OCI-LY3 (cell line): ENCODE data around the gene YWHAG.

ENCODE experiments used
- EZH2phosphoT487 ChIP-seq: fragments of 200-600 bp; shearing (Covaris generic); IDR thresholded peaks from 2 replicates; pipeline ENCODE4 v1.6.1; 2018; ENCODE audit warnings: antibody characterized with exemption, mixed run types, low read depth
- TF ChIP-seq, protein P1 (sequence below): fragments of 200-600, 300-600 bp; sonication (generic); IDR thresholded peaks from 2 replicates; pipeline ENCODE4 v1.5.1; 2014; ENCODE audit warnings: antibody characterized with exemption, low read length, low read depth

DNA sequence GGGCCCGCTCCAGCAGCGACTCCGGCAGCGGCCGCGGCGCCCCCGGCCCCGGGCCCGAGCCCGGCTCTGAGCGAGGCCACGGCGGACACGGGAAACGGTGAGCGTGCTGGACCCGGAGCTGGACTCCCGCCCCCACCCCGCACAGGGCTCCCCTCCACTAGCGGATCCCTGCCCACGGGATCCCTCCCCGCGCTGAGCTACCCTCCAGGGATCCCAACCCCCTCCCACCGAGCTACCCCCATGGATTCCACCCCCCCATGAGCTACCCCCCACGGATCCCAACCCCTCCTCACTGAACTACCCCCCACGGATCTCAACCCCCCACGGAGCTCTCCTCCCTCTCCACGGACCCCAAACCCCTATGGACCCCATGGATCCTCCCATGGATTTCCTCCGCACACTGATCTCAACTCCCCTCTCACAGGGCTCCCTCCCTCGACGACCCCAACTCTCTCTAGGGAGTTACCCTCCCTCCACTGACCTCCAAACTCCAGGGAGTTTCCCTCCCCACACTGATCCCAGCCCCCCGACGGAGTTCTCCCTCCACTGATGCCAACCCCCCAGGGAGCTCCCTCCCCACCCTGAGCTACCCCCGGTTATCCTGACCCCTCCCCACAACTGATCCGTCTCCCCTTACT, 77.0 kb downstream of the YWHAG start:
- TF ChIP-seq, protein P1, sequence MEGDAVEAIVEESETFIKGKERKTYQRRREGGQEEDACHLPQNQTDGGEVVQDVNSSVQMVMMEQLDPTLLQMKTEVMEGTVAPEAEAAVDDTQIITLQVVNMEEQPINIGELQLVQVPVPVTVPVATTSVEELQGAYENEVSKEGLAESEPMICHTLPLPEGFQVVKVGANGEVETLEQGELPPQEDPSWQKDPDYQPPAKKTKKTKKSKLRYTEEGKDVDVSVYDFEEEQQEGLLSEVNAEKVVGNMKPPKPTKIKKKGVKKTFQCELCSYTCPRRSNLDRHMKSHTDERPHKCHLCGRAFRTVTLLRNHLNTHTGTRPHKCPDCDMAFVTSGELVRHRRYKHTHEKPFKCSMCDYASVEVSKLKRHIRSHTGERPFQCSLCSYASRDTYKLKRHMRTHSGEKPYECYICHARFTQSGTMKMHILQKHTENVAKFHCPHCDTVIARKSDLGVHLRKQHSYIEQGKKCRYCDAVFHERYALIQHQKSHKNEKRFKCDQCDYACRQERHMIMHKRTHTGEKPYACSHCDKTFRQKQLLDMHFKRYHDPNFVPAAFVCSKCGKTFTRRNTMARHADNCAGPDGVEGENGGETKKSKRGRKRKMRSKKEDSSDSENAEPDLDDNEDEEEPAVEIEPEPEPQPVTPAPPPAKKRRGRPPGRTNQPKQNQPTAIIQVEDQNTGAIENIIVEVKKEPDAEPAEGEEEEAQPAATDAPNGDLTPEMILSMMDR, result no peak
- TF ChIP-seq EZH2phosphoT487, result no peak
